GM21526 (cell line): ENCODE data around the gene CAGE1.

Experiments used
- ATAC-seq: cut with Tn5 transposase; IDR thresholded peaks from one replicate; pipeline ENCODE4 v1.9.1; 2021; ENCODE audit warnings: moderate library complexity; ENCODE audit not compliant: unreplicated experiment, low FRiP score

Gene CAGE1

GRCh38 chr6:7389451-7390225 lies at the start of gene CAGE1, which contains the start of gene RIOK1:
Gene CAGE1, minus strand, starts transcription at chr6:7389742. Its CDS starts 2,569 bp downstream, at chr6:7387173.
Gene RIOK1, plus strand, starts transcription at chr6:7389808. Its CDS starts 195 bp downstream, at chr6:7390003.
- peak; percentile 97 for ATAC-seq

GRCh38 chr6:7439228-7439627 lies 49.7 kb upstream of the CAGE1 start:
- ATAC-seq, result no peak

- no peak for ATAC-seq
These were observed 48.5 kb upstream of the CAGE1 start for GRCh38 chr6:7438011-7438410.

- no peak for ATAC-seq
These were observed 45.1 kb upstream of the CAGE1 start for GRCh38 chr6:7434672-7435071.

- ATAC-seq, result no peak
These were observed 43.6 kb upstream of the CAGE1 start for GRCh38 chr6:7433121-7433617.

GRCh38 chr6:7432391-7433120 lies 43.0 kb upstream of the CAGE1 start:
- no peak for ATAC-seq

GRCh38 chr6:7431674-7432390 lies 42.3 kb upstream of the CAGE1 start:
- no peak for ATAC-seq

GRCh38 chr6:7431313-7431673 lies 41.8 kb upstream of the CAGE1 start:
- ATAC-seq, result no peak

GRCh38 chr6:7426447-7427169 lies 37.1 kb upstream of the CAGE1 start:
- ATAC-seq, result no peak

- ATAC-seq, result no peak
These were observed 36.3 kb upstream of the CAGE1 start for GRCh38 chr6:7425808-7426190.

GRCh38 chr6:7424967-7425807 lies 35.6 kb upstream of the CAGE1 start:
- ATAC-seq, result no peak

- ATAC-seq, result no peak
These were observed 34.5 kb upstream of the CAGE1 start for GRCh38 chr6:7424058-7424457.

- no peak for ATAC-seq
These were observed 31.5 kb upstream of the CAGE1 start for GRCh38 chr6:7421066-7421465.

GRCh38 chr6:7419065-7419464 lies 29.5 kb upstream of the CAGE1 start:
- no peak for ATAC-seq

- no peak for ATAC-seq
These were observed 28.8 kb upstream of the CAGE1 start for GRCh38 chr6:7418238-7418905.

GRCh38 chr6:7417684-7418083 lies 28.1 kb upstream of the CAGE1 start:
- no peak for ATAC-seq

GRCh38 chr6:7414811-7415210 lies 25.3 kb upstream of the CAGE1 start:
- ATAC-seq, result no peak

- no peak for ATAC-seq
These were observed 23.7 kb upstream of the CAGE1 start for GRCh38 chr6:7413151-7413823.

GRCh38 chr6:7411328-7411727 lies 21.8 kb upstream of the CAGE1 start:
- no peak for ATAC-seq
